Measurements from ENCODE around the gene EN1.

DNA sequence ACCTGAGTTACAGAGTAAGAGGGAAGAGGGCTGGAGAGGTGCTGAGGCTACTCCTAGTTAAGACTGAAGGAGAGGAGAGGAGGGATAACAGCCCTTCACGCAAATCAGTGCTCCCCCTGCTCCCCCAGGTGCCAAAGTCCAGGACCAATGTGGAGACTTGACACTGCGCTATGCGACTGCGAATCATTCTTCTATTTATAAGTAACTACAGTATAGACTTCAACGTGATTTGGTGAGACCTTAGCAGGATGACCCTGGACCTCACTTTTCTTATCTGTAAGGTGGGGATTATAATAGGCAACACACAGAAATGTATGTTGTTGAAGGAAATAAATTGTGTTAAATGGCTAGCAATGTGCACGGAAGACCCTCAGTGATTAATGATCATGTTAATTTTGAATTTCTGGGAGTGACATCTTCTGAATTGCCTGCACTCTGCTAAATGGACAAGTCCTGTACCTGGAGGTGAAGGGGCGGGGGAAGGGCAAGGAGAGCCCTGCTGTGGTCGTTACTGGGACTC lies 11.0 kb downstream of the EN1 start:
- no peak for TF ChIP-seq EP300 (IDR thresholded peaks at IDR 0.05)
- TF ChIP-seq POLR2A (IDR thresholded peaks at IDR 0.05) = no peak

Data from upper lobe of left lung (tissue), 4 donors.